ENCODE data around the gene ZNRF1. TPM values are rescaled to one million over a fixed set of nuclear protein-coding genes. Genes with fewer than 3 reads are reported as not detected.
A peak's percentile ranks its signal among the peaks of the same experiment; 100 is the strongest.

Gene ZNRF1
- total and polyA plus RNA-seq, 2 of the 13 experiments (the other 11 are each of a cell fraction or from before 2014, with no cell fraction given): 43.9 to 58.7 TPM

- H3K9ac ChIP-seq (ENCODE audit: insufficient read depth, low read depth, low read length): no peak overlapping the region
- BruUV-seq (replicated peaks): no TSS peak
- intact Hi-C loops (cut with micrococcal nuclease; ENCODE audit: unreplicated experiment) (no loop called here), in situ Hi-C loops (cut with HindIII; ENCODE audit: extremely low pct_ligation_motif_present, low pct_unique_long_range_greater_than_20kb) (no loop called here)
- peaks cover 48% of the 10 kb centered on the region for H3K79me2 ChIP-seq (ENCODE audit: insufficient read depth, low read length)
- H3K9me3 ChIP-seq (ENCODE audit: low read length): no peaks in the 10 kb centered on the region
- TF ChIP-seq KDM5B (CRISPR knock-in tag; IDR thresholded peaks at IDR 0.05; ENCODE audit: borderline replicate concordance) (0 out of 2 replicates have a peak, but pooled peaks have one; percentile 13), ZNF280B (CRISPR knock-in tag; IDR thresholded peaks at IDR 0.05; ENCODE audit: borderline replicate concordance) (0 out of 2 replicates have a peak, but pooled peaks have one; percentile 36), NR2F2 (IDR thresholded peaks at IDR 0.05; ENCODE audit: borderline replicate concordance, low read depth) (no peak), ZNF317 (CRISPR knock-in tag; IDR thresholded peaks at IDR 0.05) (no peak)
- FAIRE-seq (no peak), DNase-seq (ENCODE audit: low spot score) (no peak), ATAC-seq (no peak)
- WGBS (ENCODE audit: low lambda C conversion rate): 94% methylated on average over 21 of the region's 23 CpGs
- H2AFZ ChIP-seq (ENCODE audit: low read length): no peak overlapping the region
- peaks cover 25 to 29% of the 10 kb centered on the region in 2 experiments for H3K36me3 ChIP-seq (replicated peaks in 1 of 2; ENCODE audit: control insufficient read depth in 1 of 2, insufficient read depth in 2 of 2, low read length in 2 of 2)
- POLR2A ChIA-PET: no interaction called here
- no peak overlapping the region for H3K4me2 ChIP-seq (ENCODE audit: low read depth, low read length)
- no peaks in the 10 kb centered on the region for H3K27me3 ChIP-seq (ENCODE audit: control insufficient read depth in 1 of 2, insufficient read depth in 2 of 2, low read length in 2 of 2)
- H4K20me1 ChIP-seq (ENCODE audit: insufficient read depth, low read length): peaks cover 24% of the 10 kb centered on the region
- no peak overlapping the region for H3K27ac ChIP-seq (ENCODE audit: extremely low read length, insufficient read depth, low read length)
- peaks cover 70% of the 10 kb centered on the region for H3K4me1 ChIP-seq (ENCODE audit: insufficient read depth, low read length)
- H3K4me3 ChIP-seq (replicated peaks in 1 of 3; ENCODE audit: insufficient read depth in 1 of 3, low read depth in 2 of 3, low read length in 3 of 3): no peak overlapping the region
- CTCF ChIA-PET (ENCODE audit: low intra/inter-chr PET ratio, low total read pairs): no interaction called here
Observed at GRCh38 chr16:75093598-75094540, 95.0 kb downstream of the ZNRF1 start.

DNA sequence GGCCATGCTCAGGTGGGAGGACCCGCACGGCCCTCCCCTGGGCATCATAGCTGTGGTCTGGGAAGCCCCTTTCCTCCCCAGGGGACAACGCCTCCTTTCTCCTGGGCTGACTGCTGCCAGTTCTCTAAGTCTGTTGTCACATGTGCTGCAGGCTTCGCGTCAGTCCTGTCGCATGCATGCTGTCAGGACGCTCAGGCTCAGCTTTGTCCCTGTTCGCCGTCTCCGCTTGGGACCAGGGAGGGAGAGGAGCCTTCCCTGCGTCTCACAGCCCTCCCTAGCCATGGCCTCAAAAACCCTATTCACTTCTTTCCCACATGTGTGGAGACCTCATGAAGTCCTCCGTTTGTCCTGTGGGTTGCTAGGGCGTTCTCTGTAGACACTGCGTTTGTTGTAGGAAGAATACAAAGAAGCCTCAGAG, 96.4 kb downstream of the ZNRF1 start:
- ChIA-PET POLR2A (no interaction called here), CTCF (ENCODE audit: low intra/inter-chr PET ratio, low total read pairs) (no interaction called here)
- no peak overlapping the region for H3K27ac ChIP-seq (ENCODE audit: extremely low read length, insufficient read depth, low read length)
- no peak overlapping the region for H3K9ac ChIP-seq (ENCODE audit: insufficient read depth, low read depth, low read length)
- BruUV-seq (replicated peaks): no TSS peak
- no peak overlapping the region for H2AFZ ChIP-seq (ENCODE audit: low read length)
- no peak for TF ChIP-seq TEAD3 (CRISPR knock-in tag; optimal IDR thresholded peaks at IDR 0.05; ENCODE audit: borderline replicate concordance)
- 0 out of 2 replicates have a peak, but pooled peaks have one; percentile 31 for TF ChIP-seq ZNF180 (CRISPR knock-in tag; IDR thresholded peaks at IDR 0.05; ENCODE audit: borderline replicate concordance, low read depth)
- TF ChIP-seq CTCF (CRISPR knock-in tag; IDR thresholded peaks at IDR 0.05): 0 out of 2 replicates have a peak, but pooled peaks have one; percentile 8
- TF ChIP-seq, protein P1, sequence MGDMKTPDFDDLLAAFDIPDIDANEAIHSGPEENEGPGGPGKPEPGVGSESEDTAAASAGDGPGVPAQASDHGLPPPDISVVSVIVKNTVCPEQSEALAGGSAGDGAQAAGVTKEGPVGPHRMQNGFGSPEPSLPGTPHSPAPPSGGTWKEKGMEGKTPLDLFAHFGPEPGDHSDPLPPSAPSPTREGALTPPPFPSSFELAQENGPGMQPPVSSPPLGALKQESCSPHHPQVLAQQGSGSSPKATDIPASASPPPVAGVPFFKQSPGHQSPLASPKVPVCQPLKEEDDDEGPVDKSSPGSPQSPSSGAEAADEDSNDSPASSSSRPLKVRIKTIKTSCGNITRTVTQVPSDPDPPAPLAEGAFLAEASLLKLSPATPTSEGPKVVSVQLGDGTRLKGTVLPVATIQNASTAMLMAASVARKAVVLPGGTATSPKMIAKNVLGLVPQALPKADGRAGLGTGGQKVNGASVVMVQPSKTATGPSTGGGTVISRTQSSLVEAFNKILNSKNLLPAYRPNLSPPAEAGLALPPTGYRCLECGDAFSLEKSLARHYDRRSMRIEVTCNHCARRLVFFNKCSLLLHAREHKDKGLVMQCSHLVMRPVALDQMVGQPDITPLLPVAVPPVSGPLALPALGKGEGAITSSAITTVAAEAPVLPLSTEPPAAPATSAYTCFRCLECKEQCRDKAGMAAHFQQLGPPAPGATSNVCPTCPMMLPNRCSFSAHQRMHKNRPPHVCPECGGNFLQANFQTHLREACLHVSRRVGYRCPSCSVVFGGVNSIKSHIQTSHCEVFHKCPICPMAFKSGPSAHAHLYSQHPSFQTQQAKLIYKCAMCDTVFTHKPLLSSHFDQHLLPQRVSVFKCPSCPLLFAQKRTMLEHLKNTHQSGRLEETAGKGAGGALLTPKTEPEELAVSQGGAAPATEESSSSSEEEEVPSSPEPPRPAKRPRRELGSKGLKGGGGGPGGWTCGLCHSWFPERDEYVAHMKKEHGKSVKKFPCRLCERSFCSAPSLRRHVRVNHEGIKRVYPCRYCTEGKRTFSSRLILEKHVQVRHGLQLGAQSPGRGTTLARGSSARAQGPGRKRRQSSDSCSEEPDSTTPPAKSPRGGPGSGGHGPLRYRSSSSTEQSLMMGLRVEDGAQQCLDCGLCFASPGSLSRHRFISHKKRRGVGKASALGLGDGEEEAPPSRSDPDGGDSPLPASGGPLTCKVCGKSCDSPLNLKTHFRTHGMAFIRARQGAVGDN (CRISPR knock-in tag; IDR thresholded peaks at IDR 0.05): peak; percentile 10; the same call in 1 of the 2 replicates
- FAIRE-seq (no peak), DNase-seq (ENCODE audit: low spot score) (no peak), ATAC-seq (no peak)
- H3K27me3 ChIP-seq (ENCODE audit: control insufficient read depth in 1 of 2, insufficient read depth in 2 of 2, low read length in 2 of 2): no peaks in the 10 kb centered on the region
- H3K79me2 ChIP-seq (ENCODE audit: insufficient read depth, low read length): peaks cover 34% of the 10 kb centered on the region
- peaks cover 19% of the 10 kb centered on the region for H4K20me1 ChIP-seq (ENCODE audit: insufficient read depth, low read length)
- no peaks in the 10 kb centered on the region for H3K9me3 ChIP-seq (ENCODE audit: low read length)
- intact Hi-C loops (cut with micrococcal nuclease; ENCODE audit: unreplicated experiment) (no loop called here), in situ Hi-C loops (cut with HindIII; ENCODE audit: extremely low pct_ligation_motif_present, low pct_unique_long_range_greater_than_20kb) (no loop called here)
- peaks cover 27 to 34% of the 10 kb centered on the region in 2 experiments for H3K36me3 ChIP-seq (replicated peaks in 1 of 2; ENCODE audit: control insufficient read depth in 1 of 2, insufficient read depth in 2 of 2, low read length in 2 of 2)
- H3K4me1 ChIP-seq (ENCODE audit: insufficient read depth, low read length): peaks cover 56% of the 10 kb centered on the region
- no peak overlapping the region for H3K4me3 ChIP-seq (replicated peaks in 1 of 3; ENCODE audit: insufficient read depth in 1 of 3, low read depth in 2 of 3, low read length in 3 of 3)
- H3K4me2 ChIP-seq (ENCODE audit: low read depth, low read length): no peak overlapping the region
- 97% methylated on average over 14 of the region's 14 CpGs for WGBS (ENCODE audit: low lambda C conversion rate)

All from HepG2 (cell line).